ENCODE results near the gene TNF. TPM values are rescaled to one million over a fixed set of nuclear protein-coding genes. Genes with fewer than 3 reads are reported as not detected.
A peak's percentile ranks its signal among the peaks of the same experiment; 100 is the strongest.

Gene TNF
- total RNA-seq = 10 to 100 TPM; 13.8 to 28.0 (median 25.0) TPM
- total RNA-seq (2013) = 34.3 TPM
- total RNA-seq = 9.6 to 1,977 (median 290) reads per million in 29 experiments

- Mint-ChIP-seq H3K27ac (peak within 1 kb of the TSS; percentile 98 to 100), H3K4me3 (peak within 1 kb of the TSS; percentile 86 to 99 (median 91)), H3K36me3 (peaks cover 21% of the 10 kb centered on the region), H3K27me3 (no peaks in the 10 kb centered on the region), H3K9me3 (no peaks in the 10 kb centered on the region), H3K4me1 (peaks cover 90 to 95% (median 94%) of the 10 kb centered on the region in 3 donors)
- peak within 1 kb of the TSS; percentile 79 to 87 for H3K4me3 ChIP-seq (ENCODE audit: control insufficient read depth in 1 of 2, extremely low read depth in 1 of 2, low read length in 1 of 2)
- WGBS (ENCODE audit: insufficient coverage) = 12% methylated on average over 10 of the region's 19 CpGs
- peak within 1 kb of the TSS; percentile 92 for H3K27ac ChIP-seq (ENCODE audit: low read length)
- peaks cover 45 to 93% of the 10 kb centered on the region in 2 experiments for H3K4me1 ChIP-seq (ENCODE audit: control insufficient read depth in 1 of 2, extremely low read depth in 1 of 2, insufficient read depth in 2 of 2, low read length in 2 of 2)
- ATAC-seq (replicated peaks in 1 of 4) = peak; percentile 5 to 8 (median 6)
- ChIA-PET POLR2A (interaction anchor here (0.7 to 2.9 kb wide), 6 partner anchors 10 to 24 kb away, joined by 3 to 8 read pairs (median 4); partner anchors contain the start of gene NCR3 (in 1 of the 2)), CTCF (interaction anchor here (0.6 to 4.0 kb wide), 13 partner anchors 8 to 32 kb away, joined by 3 to 22 read pairs (median 5); partner anchors contain the start of genes ATP6V1G2 (in 1 of the 2), LST1 (in 1 of the 2) and NCR3 (in 1 of the 2))
- H3K27me3 ChIP-seq (replicated peaks in 1 of 2; ENCODE audit: control insufficient read depth in 2 of 2, extremely low read depth in 1 of 2, insufficient read depth in 2 of 2, low read length in 1 of 2) = no peaks in the 10 kb centered on the region
- no peaks in the 10 kb centered on the region for H3K9me3 ChIP-seq
- DNase-seq = peak in 26 of 35 experiments; percentile 32 to 81 (median 52)
- H3K36me3 ChIP-seq (ENCODE audit: control insufficient read depth in 2 of 2, extremely low read depth in 1 of 2, insufficient read depth in 1 of 2, low read length in 1 of 2) = peaks cover 0 to 18% of the 10 kb centered on the region in 2 donors
These were observed at the start of gene TNF for GRCh38 chr6:31575335-31575901. TSS of gene TNF (plus strand) at chr6:31575565. CDS start at chr6:31575742, 177 bp downstream.

- Histone ChIP-seq H3K4me1 (ENCODE audit: control insufficient read depth in 1 of 2, extremely low read depth in 1 of 2, insufficient read depth in 2 of 2, low read length in 2 of 2) (no peaks in the 10 kb centered on the region), H3K27me3 (replicated peaks in 1 of 2; ENCODE audit: control insufficient read depth in 2 of 2, extremely low read depth in 1 of 2, insufficient read depth in 2 of 2, low read length in 1 of 2) (no peaks in the 10 kb centered on the region), H3K27ac (ENCODE audit: low read length) (no peak overlapping the region), H3K4me3 (ENCODE audit: control insufficient read depth in 1 of 2, extremely low read depth in 1 of 2, low read length in 1 of 2) (no peak overlapping the region), H3K9me3 (no peaks in the 10 kb centered on the region), H3K36me3 (ENCODE audit: control insufficient read depth in 2 of 2, extremely low read depth in 1 of 2, insufficient read depth in 1 of 2, low read length in 1 of 2) (peaks cover 10 to 14% of the 10 kb centered on the region in 2 donors)
- Mint-ChIP-seq H3K9me3 (no peaks in the 10 kb centered on the region), H3K4me1 (peaks cover 0 to 6% (median 0%) of the 10 kb centered on the region in 3 donors), H3K4me3 (no peak overlapping the region), H3K27ac (peak overlapping the region in 1 of 2 donors; percentile 25), H3K36me3 (peaks cover 12% of the 10 kb centered on the region), H3K27me3 (no peaks in the 10 kb centered on the region)
- ATAC-seq (replicated peaks in 1 of 4) (no peak), DNase-seq (no peak)
- WGBS (ENCODE audit: insufficient coverage) = 96% methylated on average over 2 of the region's 4 CpGs
- POLR2A ChIA-PET = no interaction called here
- CTCF ChIA-PET = interaction anchor here in 1 of 2 donors (0.6 kb wide), 1 partner anchor 1012 kb away, joined by 3 read pairs; no protein-coding TSS in a partner anchor
These were observed 49.3 kb upstream of the TNF start for GRCh38 chr6:31525932-31526591.

GRCh38 chr6:31528307-31528777 lies 47.0 kb upstream of the TNF start:
- 100% methylated on average over 1 of the region's 4 CpGs for WGBS (ENCODE audit: insufficient coverage)
- Mint-ChIP-seq H3K9me3 (no peaks in the 10 kb centered on the region), H3K27ac (peak overlapping the region; percentile 4 to 21), H3K4me1 (peaks cover 6 to 11% (median 7%) of the 10 kb centered on the region in 3 donors), H3K4me3 (no peak overlapping the region), H3K36me3 (peaks cover 27% of the 10 kb centered on the region), H3K27me3 (no peaks in the 10 kb centered on the region)
- H3K36me3 ChIP-seq (ENCODE audit: control insufficient read depth in 2 of 2, extremely low read depth in 1 of 2, insufficient read depth in 1 of 2, low read length in 1 of 2) = peaks cover 12 to 37% of the 10 kb centered on the region in 2 donors
- H3K27ac ChIP-seq (ENCODE audit: low read length) = no peak overlapping the region
- no peaks in the 10 kb centered on the region for H3K4me1 ChIP-seq (ENCODE audit: control insufficient read depth in 1 of 2, extremely low read depth in 1 of 2, insufficient read depth in 2 of 2, low read length in 2 of 2)
- POLR2A ChIA-PET = interaction anchor here in 1 of 2 donors (0.7 kb wide), 1 partner anchor 12 kb away, joined by 6 read pairs; no protein-coding TSS in a partner anchor
- ATAC-seq (replicated peaks in 1 of 4) = peak in 2 of 4 experiments; percentile 16 to 20
- DNase-seq = no peak
- H3K9me3 ChIP-seq = no peaks in the 10 kb centered on the region
- CTCF ChIA-PET = no interaction called here
- no peak overlapping the region for H3K4me3 ChIP-seq (ENCODE audit: control insufficient read depth in 1 of 2, extremely low read depth in 1 of 2, low read length in 1 of 2)
- H3K27me3 ChIP-seq (replicated peaks in 1 of 2; ENCODE audit: control insufficient read depth in 2 of 2, extremely low read depth in 1 of 2, insufficient read depth in 2 of 2, low read length in 1 of 2) = no peaks in the 10 kb centered on the region

GRCh38 chr6:31528821-31529328 lies 46.5 kb upstream of the TNF start, which contains the start of gene MCCD1:
TSS of gene MCCD1 (plus strand) at chr6:31528962. CDS start at chr6:31529015, 53 bp downstream.
- H3K27ac Mint-ChIP-seq = peak within 1 kb of the TSS; percentile 21 to 39
- H3K9me3 ChIP-seq = no peaks in the 10 kb centered on the region
- POLR2A ChIA-PET = no interaction called here
- no peaks in the 10 kb centered on the region for H3K9me3 Mint-ChIP-seq
- H3K4me3 ChIP-seq (ENCODE audit: control insufficient read depth in 1 of 2, extremely low read depth in 1 of 2, low read length in 1 of 2) = no peak within 1 kb of the TSS
- H3K36me3 Mint-ChIP-seq = peaks cover 31% of the 10 kb centered on the region
- no peaks in the 10 kb centered on the region for H3K27me3 Mint-ChIP-seq
- DNase-seq = no peak
- WGBS (ENCODE audit: insufficient coverage) = 91% methylated on average over 6 of the region's 7 CpGs
- ATAC-seq (replicated peaks in 1 of 4) = peak in 3 of 4 experiments; percentile 19 to 45 (median 31)
- no peak within 1 kb of the TSS for H3K4me3 Mint-ChIP-seq
- H3K4me1 ChIP-seq (ENCODE audit: control insufficient read depth in 1 of 2, extremely low read depth in 1 of 2, insufficient read depth in 2 of 2, low read length in 2 of 2) = no peaks in the 10 kb centered on the region
- CTCF ChIA-PET = no interaction called here
- no peaks in the 10 kb centered on the region for H3K27me3 ChIP-seq (replicated peaks in 1 of 2; ENCODE audit: control insufficient read depth in 2 of 2, extremely low read depth in 1 of 2, insufficient read depth in 2 of 2, low read length in 1 of 2)
- peaks cover 12 to 42% of the 10 kb centered on the region in 2 donors for H3K36me3 ChIP-seq (ENCODE audit: control insufficient read depth in 2 of 2, extremely low read depth in 1 of 2, insufficient read depth in 1 of 2, low read length in 1 of 2)
- peaks cover 7 to 13% (median 10%) of the 10 kb centered on the region in 3 donors for H3K4me1 Mint-ChIP-seq
- no peak within 1 kb of the TSS for H3K27ac ChIP-seq (ENCODE audit: low read length)

GRCh38 chr6:31529329-31530150 lies 45.8 kb upstream of the TNF start:
- POLR2A ChIA-PET = no interaction called here
- Mint-ChIP-seq H3K4me1 (peaks cover 7 to 13% (median 10%) of the 10 kb centered on the region in 3 donors), H3K27ac (no peak overlapping the region), H3K9me3 (no peaks in the 10 kb centered on the region), H3K27me3 (no peaks in the 10 kb centered on the region), H3K4me3 (no peak overlapping the region), H3K36me3 (peaks cover 35% of the 10 kb centered on the region)
- ATAC-seq (replicated peaks in 1 of 4) = peak in 3 of 4 experiments; percentile 16 to 23 (median 19)
- 68% methylated on average over 9 of the region's 12 CpGs for WGBS (ENCODE audit: insufficient coverage)
- DNase-seq = no peak
- Histone ChIP-seq H3K4me1 (ENCODE audit: control insufficient read depth in 1 of 2, extremely low read depth in 1 of 2, insufficient read depth in 2 of 2, low read length in 2 of 2) (peaks cover 0 to 3% of the 10 kb centered on the region in 2 experiments), H3K4me3 (ENCODE audit: control insufficient read depth in 1 of 2, extremely low read depth in 1 of 2, low read length in 1 of 2) (no peak overlapping the region), H3K27ac (ENCODE audit: low read length) (no peak overlapping the region), H3K9me3 (no peaks in the 10 kb centered on the region), H3K36me3 (ENCODE audit: control insufficient read depth in 2 of 2, extremely low read depth in 1 of 2, insufficient read depth in 1 of 2, low read length in 1 of 2) (peaks cover 12 to 49% of the 10 kb centered on the region in 2 donors), H3K27me3 (replicated peaks in 1 of 2; ENCODE audit: control insufficient read depth in 2 of 2, extremely low read depth in 1 of 2, insufficient read depth in 2 of 2, low read length in 1 of 2) (no peaks in the 10 kb centered on the region)
- CTCF ChIA-PET = no interaction called here

Measured in T-cell (primary cell).